GM18507 (cell line): ENCODE results near the gene WNT1.

ENCODE experiments used
- DNase-seq: peaks from one replicate; pipeline ENCODE4 v3.0.0; 2011; ENCODE audit warnings: low read depth; ENCODE audit not compliant: insufficient read length; ENCODE audit errors: extremely low spot score
- FAIRE-seq: peaks from 2 replicates; lab custom pipeline; 2011; peaks lifted over from hg19 to GRCh38; lab: Jason Lieb, UNC

Gene WNT1

GRCh38 chr12:48996794-48997718 is 18.9 kb downstream of the WNT1 start:
- DNase-seq (no peak), FAIRE-seq (peak; percentile 33)

- FAIRE-seq (no peak), DNase-seq (no peak)
Observed at GRCh38 chr12:48997719-48998496, 19.8 kb downstream of the WNT1 start.

GRCh38 chr12:48998497-48999353 is 20.6 kb downstream of the WNT1 start:
- FAIRE-seq, result peak; percentile 12

GRCh38 chr12:48999371-49000131 is 21.4 kb downstream of the WNT1 start, which contains the start of gene DDN:
DDN (minus strand) TSS chr12:48999375; CDS start chr12:48999287, 88 bp downstream.
- FAIRE-seq, result peak; percentile 57
- no peak for DNase-seq

More at GRCh38 chr12:48998497-48999353, 20.6 kb downstream of the WNT1 start:
- DNase-seq, result no peak

- no peak for FAIRE-seq
- DNase-seq, result no peak
Observed at GRCh38 chr12:49000346-49000745, 22.2 kb downstream of the WNT1 start.

- FAIRE-seq, result no peak
- DNase-seq, result no peak
Observed at GRCh38 chr12:49008943-49009342, 30.8 kb downstream of the WNT1 start.

GRCh38 chr12:49010092-49010668 is 32.1 kb downstream of the WNT1 start:
- FAIRE-seq, result no peak
- no peak for DNase-seq

GRCh38 chr12:49012739-49013138 is 34.6 kb downstream of the WNT1 start:
- DNase-seq (no peak), FAIRE-seq (no peak)

GRCh38 chr12:49013428-49013827 is 35.3 kb downstream of the WNT1 start:
- FAIRE-seq (no peak), DNase-seq (no peak)

GRCh38 chr12:49014547-49014946 is 36.4 kb downstream of the WNT1 start:
- no peak for FAIRE-seq
- no peak for DNase-seq

- DNase-seq, result no peak
Observed at GRCh38 chr12:49015196-49015595, 37.1 kb downstream of the WNT1 start.

GRCh38 chr12:49017891-49018260 is 39.8 kb downstream of the WNT1 start:
- DNase-seq (no peak), FAIRE-seq (no peak)

More at GRCh38 chr12:49015196-49015595, 37.1 kb downstream of the WNT1 start:
- no peak for FAIRE-seq

- FAIRE-seq (peak; percentile 95), DNase-seq (peak; percentile 99)
Observed at GRCh38 chr12:49018261-49019119, 40.4 kb downstream of the WNT1 start, which contains the start of gene PRKAG1. PRKAG1 (minus strand) TSS chr12:49018776; CDS start chr12:49018740, 36 bp downstream.

GRCh38 chr12:49019120-49019430 is 41.0 kb downstream of the WNT1 start:
- no peak for DNase-seq
- no peak for FAIRE-seq

GRCh38 chr12:49019443-49020324 is 41.6 kb downstream of the WNT1 start:
- DNase-seq (no peak), FAIRE-seq (no peak)

- DNase-seq, result no peak
- no peak for FAIRE-seq
Observed at GRCh38 chr12:49020441-49020840, 42.3 kb downstream of the WNT1 start.
